GM23338 (cell line): ENCODE data around the gene N4BP2. TPM values are rescaled to one million over a fixed set of nuclear protein-coding genes. Genes with fewer than 3 reads are reported as not detected.

Experiments used
- ATAC-seq: fragments of 200-7000 bp; cut with Tn5 transposase; 3 replicates; pipeline ENCODE4 v1.9.1; 2020
- DNase-seq: peaks from one replicate; pipeline ENCODE4 v3.0.0-alpha.2; 2015; ENCODE audit warnings: low spot score
- H2AFZ ChIP-seq: fragments of 200-600 bp; sonication (generic); 2 replicates; pipeline ENCODE4 v1.8.0; 2016; ENCODE audit warnings: antibody characterized with exemption, mild to moderate bottlenecking, moderate library complexity
- H3F3A ChIP-seq: fragments of 200-600 bp; sonication (generic); replicated peaks from 2 replicates; pipeline ENCODE4 v1.8.0; 2017; ENCODE audit warnings: antibody characterized with exemption, mixed run types, low read depth
- H3K27ac ChIP-seq: fragments of 200-600 bp; sonication (generic); 2 replicates; pipeline ENCODE4 v1.6.1; 2016; ENCODE audit warnings: low read depth
- H3K27me3 ChIP-seq: fragments of 200-600 bp; sonication (generic); 2 replicates; pipeline ENCODE4 v1.8.0; 2016; ENCODE audit warnings: mild to moderate bottlenecking, mixed run types, moderate library complexity; ENCODE audit not compliant: insufficient read depth
- H3K36me3 ChIP-seq: fragments of 200-600 bp; sonication (generic); 2 replicates; pipeline ENCODE4 v1.8.0; 2016; ENCODE audit warnings: mild to moderate bottlenecking; ENCODE audit not compliant: insufficient read depth
- H3K4me1 ChIP-seq: fragments of 200-600 bp; sonication (generic); 2 replicates; pipeline ENCODE4 v1.8.0; 2016; ENCODE audit warnings: mild to moderate bottlenecking, moderate library complexity; ENCODE audit not compliant: insufficient read depth
- H3K4me2 ChIP-seq: fragments of 200-600 bp; sonication (generic); 2 replicates; pipeline ENCODE4 v1.7.1; 2017; ENCODE audit warnings: mixed run types
- H3K4me3 ChIP-seq: fragments of 200-600 bp; sonication (generic); 2 replicates; pipeline ENCODE4 v1.6.1; 2016; ENCODE audit warnings: mixed run types
- H3K79me2 ChIP-seq: fragments of 200-600 bp; sonication (generic); replicated peaks from 2 replicates; pipeline ENCODE4 v1.8.0; 2017; ENCODE audit warnings: mild to moderate bottlenecking; ENCODE audit not compliant: insufficient read depth
- H3K9me2 ChIP-seq: fragments of 200-600 bp; sonication (generic); 2 replicates; pipeline ENCODE4 v1.8.0; 2017; ENCODE audit not compliant: insufficient read depth
- H4K20me1 ChIP-seq: fragments of 200-600 bp; sonication (generic); replicated peaks from 2 replicates; pipeline ENCODE4 v1.8.0; 2017; ENCODE audit warnings: mild to moderate bottlenecking; ENCODE audit not compliant: insufficient read depth
- H3K27ac Mint-ChIP-seq: 2 replicates; pipeline ENCODE4 v1.8.0; 2020; ENCODE audit warnings: inconsistent platforms, mild to moderate bottlenecking, moderate library complexity, mixed read lengths
- H3K27me3 Mint-ChIP-seq: 3 replicates; pipeline ENCODE4 v1.8.0; 2022; ENCODE audit warnings: low read depth, mild to moderate bottlenecking, moderate library complexity, mixed read lengths, inconsistent platforms; ENCODE audit not compliant: insufficient read depth, poor library complexity
- H3K36me3 Mint-ChIP-seq: 3 replicates; pipeline ENCODE4 v1.8.0; 2021; ENCODE audit warnings: low read depth, mild to moderate bottlenecking, inconsistent platforms, moderate library complexity, mixed read lengths
- H3K4me1 Mint-ChIP-seq: 3 replicates; pipeline ENCODE4 v1.8.0; 2020; ENCODE audit warnings: mild to moderate bottlenecking, inconsistent platforms, mixed read lengths
- H3K4me3 Mint-ChIP-seq: 3 replicates; pipeline ENCODE4 v1.8.0; 2021; ENCODE audit warnings: moderate library complexity, mild to moderate bottlenecking, inconsistent platforms, mixed read lengths
- H3K9me3 Mint-ChIP-seq: 3 replicates; pipeline ENCODE4 v1.8.0; 2020; ENCODE audit warnings: moderate library complexity, mild to moderate bottlenecking, inconsistent platforms, mixed read lengths
- EZH2 ChIP-seq: fragments of 200-600 bp; sonication (generic); IDR thresholded peaks from one replicate; pipeline ENCODE4 v1.8.0; 2017; ENCODE audit warnings: antibody characterized with exemption, mild to moderate bottlenecking, low read depth; ENCODE audit not compliant: unreplicated experiment
- EZH2phosphoT487 ChIP-seq: fragments of 200-600 bp; sonication (generic); IDR thresholded peaks from one replicate; pipeline ENCODE4 v1.8.1; 2018; ENCODE audit warnings: antibody characterized with exemption; ENCODE audit not compliant: unreplicated experiment
- JUNB ChIP-seq: IDR thresholded peaks from one replicate; pipeline ENCODE4 v1.6.1; 2016; ENCODE audit warnings: antibody characterized with exemption; ENCODE audit not compliant: unreplicated experiment
- NANOG ChIP-seq: IDR thresholded peaks from 2 replicates; pipeline ENCODE4 v1.6.1; 2016; ENCODE audit warnings: antibody characterized with exemption, borderline replicate concordance
- ZNF331 ChIP-seq: fragments of 250-450 bp; sonication (Bioruptor Pico); IDR thresholded peaks from 2 replicates; pipeline ENCODE4 v1.5.0; 2020; ENCODE audit warnings: low read depth, mild to moderate bottlenecking, moderate library complexity
- polyA plus RNA-seq: library from polyadenylated mRNA; unstranded; fragments of >200 nt; fragmentation: Nextera tagmentation; extraction: Ambion mirVana; gene quantifications from 2 replicates; pipeline ENCODE4 v1.2.1, GENCODE V29; 2016
- total RNA-seq: library from RNA; depleted of rRNA; stranded (reverse); fragments of >200 nt; shearing (Covaris generic); gene quantifications from 2 replicates; pipeline ENCODE4 v1.2.3, GENCODE V29; 2014
- TF ChIP-seq, protein P1 (sequence below): IDR thresholded peaks from 2 replicates; pipeline ENCODE4 v1.6.1; 2016; ENCODE audit warnings: antibody characterized with exemption
- TF ChIP-seq, protein P2 (sequence below): IDR thresholded peaks from one replicate; pipeline ENCODE4 v1.6.1; 2018; ENCODE audit warnings: antibody characterized with exemption; ENCODE audit not compliant: unreplicated experiment
- TF ChIP-seq, protein P3 (sequence below): fragments of 250-450 bp; sonication (Bioruptor Pico); IDR thresholded peaks from 2 replicates; pipeline ENCODE4 v1.5.0; 2020; ENCODE audit warnings: mild to moderate bottlenecking, moderate library complexity

N4BP2 gene
- total and polyA plus RNA-seq, 2 experiments from 2014 or later = 25.6 to 46.3 TPM

DNA sequence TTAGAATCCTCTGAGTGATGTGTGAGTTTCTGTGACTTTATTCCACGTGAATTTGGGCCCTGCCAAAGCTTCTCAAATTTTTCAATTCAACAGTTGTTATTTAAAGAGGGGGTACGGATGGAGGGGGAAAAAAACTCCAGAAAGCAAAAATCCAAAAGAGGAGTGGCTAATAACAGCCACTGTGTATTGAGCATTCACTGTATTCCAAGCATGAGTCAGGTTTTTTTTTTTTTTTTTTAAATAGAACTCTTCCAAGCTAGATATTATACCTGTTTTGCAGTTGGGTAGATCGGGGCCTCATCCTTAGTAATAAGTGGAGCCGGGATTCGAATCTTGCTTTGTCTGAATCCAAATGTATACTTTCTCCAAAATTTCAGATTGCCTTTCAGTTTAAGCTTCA is 133.8 kb downstream of the N4BP2 start (continued):
- TF ChIP-seq, protein P1, sequence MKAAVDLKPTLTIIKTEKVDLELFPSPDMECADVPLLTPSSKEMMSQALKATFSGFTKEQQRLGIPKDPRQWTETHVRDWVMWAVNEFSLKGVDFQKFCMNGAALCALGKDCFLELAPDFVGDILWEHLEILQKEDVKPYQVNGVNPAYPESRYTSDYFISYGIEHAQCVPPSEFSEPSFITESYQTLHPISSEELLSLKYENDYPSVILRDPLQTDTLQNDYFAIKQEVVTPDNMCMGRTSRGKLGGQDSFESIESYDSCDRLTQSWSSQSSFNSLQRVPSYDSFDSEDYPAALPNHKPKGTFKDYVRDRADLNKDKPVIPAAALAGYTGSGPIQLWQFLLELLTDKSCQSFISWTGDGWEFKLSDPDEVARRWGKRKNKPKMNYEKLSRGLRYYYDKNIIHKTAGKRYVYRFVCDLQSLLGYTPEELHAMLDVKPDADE = no peak
- TF ChIP-seq JUNB = no peak
- no peak for TF ChIP-seq EZH2
- no peak for TF ChIP-seq ZNF331 (CRISPR knock-in tag)
- no peak for TF ChIP-seq NANOG
- no peak for TF ChIP-seq EZH2phosphoT487
- TF ChIP-seq, protein P2, sequence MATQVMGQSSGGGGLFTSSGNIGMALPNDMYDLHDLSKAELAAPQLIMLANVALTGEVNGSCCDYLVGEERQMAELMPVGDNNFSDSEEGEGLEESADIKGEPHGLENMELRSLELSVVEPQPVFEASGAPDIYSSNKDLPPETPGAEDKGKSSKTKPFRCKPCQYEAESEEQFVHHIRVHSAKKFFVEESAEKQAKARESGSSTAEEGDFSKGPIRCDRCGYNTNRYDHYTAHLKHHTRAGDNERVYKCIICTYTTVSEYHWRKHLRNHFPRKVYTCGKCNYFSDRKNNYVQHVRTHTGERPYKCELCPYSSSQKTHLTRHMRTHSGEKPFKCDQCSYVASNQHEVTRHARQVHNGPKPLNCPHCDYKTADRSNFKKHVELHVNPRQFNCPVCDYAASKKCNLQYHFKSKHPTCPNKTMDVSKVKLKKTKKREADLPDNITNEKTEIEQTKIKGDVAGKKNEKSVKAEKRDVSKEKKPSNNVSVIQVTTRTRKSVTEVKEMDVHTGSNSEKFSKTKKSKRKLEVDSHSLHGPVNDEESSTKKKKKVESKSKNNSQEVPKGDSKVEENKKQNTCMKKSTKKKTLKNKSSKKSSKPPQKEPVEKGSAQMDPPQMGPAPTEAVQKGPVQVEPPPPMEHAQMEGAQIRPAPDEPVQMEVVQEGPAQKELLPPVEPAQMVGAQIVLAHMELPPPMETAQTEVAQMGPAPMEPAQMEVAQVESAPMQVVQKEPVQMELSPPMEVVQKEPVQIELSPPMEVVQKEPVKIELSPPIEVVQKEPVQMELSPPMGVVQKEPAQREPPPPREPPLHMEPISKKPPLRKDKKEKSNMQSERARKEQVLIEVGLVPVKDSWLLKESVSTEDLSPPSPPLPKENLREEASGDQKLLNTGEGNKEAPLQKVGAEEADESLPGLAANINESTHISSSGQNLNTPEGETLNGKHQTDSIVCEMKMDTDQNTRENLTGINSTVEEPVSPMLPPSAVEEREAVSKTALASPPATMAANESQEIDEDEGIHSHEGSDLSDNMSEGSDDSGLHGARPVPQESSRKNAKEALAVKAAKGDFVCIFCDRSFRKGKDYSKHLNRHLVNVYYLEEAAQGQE = no peak

DNA sequence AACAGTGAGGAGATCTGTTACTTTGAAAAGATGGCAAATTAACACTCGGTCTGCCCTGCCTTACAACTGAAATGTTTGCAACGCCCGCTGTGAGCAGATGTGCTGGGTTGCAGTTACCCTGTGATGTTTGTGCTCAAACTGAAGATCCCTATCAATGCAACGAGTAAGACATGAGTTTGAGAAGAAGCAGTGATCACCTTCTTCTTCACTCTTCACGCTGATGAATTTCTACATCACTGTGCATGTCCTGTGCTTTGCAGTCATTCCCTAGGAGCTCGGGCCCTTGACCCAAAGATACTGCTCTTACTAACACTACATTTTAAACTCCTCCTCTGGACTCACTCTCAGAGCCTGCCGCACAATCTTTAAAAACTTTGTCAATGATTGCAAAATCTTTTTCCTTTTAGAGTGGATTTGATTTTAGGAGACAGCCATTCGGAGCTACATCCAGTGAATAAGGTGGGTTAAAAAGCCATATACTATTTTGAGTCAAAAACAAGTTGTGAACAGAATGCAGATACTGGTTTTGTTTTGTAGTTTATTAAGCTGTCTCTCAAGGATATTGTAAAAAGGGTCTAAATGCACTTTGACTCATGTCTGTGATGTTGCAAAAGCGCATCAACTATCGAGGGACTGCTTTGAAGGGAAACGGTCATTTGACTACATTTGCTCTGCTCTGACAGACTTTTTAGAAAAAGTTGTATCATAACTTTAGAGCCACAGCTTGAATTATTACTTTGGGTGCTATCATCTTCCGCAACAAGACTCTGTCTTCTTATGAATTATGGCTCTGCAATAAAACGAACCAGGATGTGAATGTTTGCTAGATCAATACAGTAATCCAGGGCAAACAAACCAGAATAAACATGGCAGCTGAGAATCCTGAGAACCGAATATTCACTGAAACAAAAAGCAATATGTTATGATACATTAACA is 134.5 kb downstream of the N4BP2 start:
- Mint-ChIP-seq H3K4me1 (peaks cover 62% of the 10 kb centered on the region), H3K27ac (peak overlapping the region; percentile 61), H3K36me3 (no peaks in the 10 kb centered on the region), H3K9me3 (no peaks in the 10 kb centered on the region), H3K27me3 (peaks cover 1% of the 10 kb centered on the region), H3K4me3 (no peak overlapping the region)
- Histone ChIP-seq H3K27ac (peak overlapping the region; percentile 58; the same call in 1 of the 2 replicates), H3K4me3 (no peak overlapping the region), H3K9me2 (no peaks in the 10 kb centered on the region), H2AFZ (peak overlapping the region; percentile 44), H4K20me1 (no peaks in the 10 kb centered on the region), H3K27me3 (no peaks in the 10 kb centered on the region), H3K79me2 (no peaks in the 10 kb centered on the region), H3K4me1 (peaks cover 44% of the 10 kb centered on the region), H3F3A (0 out of 2 replicates have a peak, but pooled peaks cover 3% of the 10 kb centered on the region), H3K4me2 (0 out of 2 replicates have a peak overlapping the region, but pooled peaks have one; percentile 48), H3K36me3 (no peaks in the 10 kb centered on the region)
- ATAC-seq (peak; percentile 32; the same call in 2 of the 3 replicates), DNase-seq (no peak)
- TF ChIP-seq, protein P2 = no peak
- TF ChIP-seq, protein P3, sequence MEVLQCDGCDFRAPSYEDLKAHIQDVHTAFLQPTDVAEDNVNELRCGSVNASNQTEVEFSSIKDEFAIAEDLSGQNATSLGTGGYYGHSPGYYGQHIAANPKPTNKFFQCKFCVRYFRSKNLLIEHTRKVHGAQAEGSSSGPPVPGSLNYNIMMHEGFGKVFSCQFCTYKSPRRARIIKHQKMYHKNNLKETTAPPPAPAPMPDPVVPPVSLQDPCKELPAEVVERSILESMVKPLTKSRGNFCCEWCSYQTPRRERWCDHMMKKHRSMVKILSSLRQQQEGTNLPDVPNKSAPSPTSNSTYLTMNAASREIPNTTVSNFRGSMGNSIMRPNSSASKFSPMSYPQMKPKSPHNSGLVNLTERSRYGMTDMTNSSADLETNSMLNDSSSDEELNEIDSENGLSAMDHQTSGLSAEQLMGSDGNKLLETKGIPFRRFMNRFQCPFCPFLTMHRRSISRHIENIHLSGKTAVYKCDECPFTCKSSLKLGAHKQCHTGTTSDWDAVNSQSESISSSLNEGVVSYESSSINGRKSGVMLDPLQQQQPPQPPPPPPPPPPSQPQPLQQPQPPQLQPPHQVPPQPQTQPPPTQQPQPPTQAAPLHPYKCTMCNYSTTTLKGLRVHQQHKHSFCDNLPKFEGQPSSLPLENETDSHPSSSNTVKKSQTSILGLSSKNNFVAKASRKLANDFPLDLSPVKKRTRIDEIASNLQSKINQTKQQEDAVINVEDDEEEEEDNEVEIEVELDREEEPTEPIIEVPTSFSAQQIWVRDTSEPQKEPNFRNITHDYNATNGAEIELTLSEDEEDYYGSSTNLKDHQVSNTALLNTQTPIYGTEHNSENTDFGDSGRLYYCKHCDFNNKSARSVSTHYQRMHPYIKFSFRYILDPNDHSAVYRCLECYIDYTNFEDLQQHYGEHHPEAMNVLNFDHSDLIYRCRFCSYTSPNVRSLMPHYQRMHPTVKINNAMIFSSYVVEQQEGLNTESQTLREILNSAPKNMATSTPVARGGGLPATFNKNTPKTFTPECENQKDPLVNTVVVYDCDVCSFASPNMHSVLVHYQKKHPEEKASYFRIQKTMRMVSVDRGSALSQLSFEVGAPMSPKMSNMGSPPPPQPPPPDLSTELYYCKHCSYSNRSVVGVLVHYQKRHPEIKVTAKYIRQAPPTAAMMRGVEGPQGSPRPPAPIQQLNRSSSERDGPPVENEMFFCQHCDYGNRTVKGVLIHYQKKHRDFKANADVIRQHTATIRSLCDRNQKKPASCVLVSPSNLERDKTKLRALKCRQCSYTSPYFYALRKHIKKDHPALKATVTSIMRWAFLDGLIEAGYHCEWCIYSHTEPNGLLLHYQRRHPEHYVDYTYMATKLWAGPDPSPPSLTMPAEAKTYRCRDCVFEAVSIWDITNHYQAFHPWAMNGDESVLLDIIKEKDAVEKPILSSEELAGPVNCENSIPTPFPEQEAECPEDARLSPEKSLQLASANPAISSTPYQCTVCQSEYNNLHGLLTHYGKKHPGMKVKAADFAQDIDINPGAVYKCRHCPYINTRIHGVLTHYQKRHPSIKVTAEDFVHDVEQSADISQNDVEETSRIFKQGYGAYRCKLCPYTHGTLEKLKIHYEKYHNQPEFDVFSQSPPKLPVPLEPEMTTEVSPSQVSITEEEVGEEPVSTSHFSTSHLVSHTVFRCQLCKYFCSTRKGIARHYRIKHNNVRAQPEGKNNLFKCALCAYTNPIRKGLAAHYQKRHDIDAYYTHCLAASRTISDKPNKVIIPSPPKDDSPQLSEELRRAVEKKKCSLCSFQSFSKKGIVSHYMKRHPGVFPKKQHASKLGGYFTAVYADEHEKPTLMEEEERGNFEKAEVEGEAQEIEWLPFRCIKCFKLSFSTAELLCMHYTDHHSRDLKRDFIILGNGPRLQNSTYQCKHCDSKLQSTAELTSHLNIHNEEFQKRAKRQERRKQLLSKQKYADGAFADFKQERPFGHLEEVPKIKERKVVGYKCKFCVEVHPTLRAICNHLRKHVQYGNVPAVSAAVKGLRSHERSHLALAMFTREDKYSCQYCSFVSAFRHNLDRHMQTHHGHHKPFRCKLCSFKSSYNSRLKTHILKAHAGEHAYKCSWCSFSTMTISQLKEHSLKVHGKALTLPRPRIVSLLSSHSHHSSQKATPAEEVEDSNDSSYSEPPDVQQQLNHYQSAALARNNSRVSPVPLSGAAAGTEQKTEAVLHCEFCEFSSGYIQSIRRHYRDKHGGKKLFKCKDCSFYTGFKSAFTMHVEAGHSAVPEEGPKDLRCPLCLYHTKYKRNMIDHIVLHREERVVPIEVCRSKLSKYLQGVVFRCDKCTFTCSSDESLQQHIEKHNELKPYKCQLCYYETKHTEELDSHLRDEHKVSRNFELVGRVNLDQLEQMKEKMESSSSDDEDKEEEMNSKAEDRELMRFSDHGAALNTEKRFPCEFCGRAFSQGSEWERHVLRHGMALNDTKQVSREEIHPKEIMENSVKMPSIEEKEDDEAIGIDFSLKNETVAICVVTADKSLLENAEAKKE (CRISPR knock-in tag) = no peak
